Spleen (tissue), 7 donors: ENCODE results near the gene TSPAN8.

Experiments
- POLR2A ChIP-seq, 3 donors: fragments of 450-650 bp; IDR thresholded peaks; one replicate each; pipeline ENCODE4 v1.5.1; 2017; ENCODE audit warnings: antibody characterized with exemption in 3 of 3, mild to moderate bottlenecking in 1 of 3
- POLR2AphosphoS5 ChIP-seq, 3 donors: sonication (generic); formaldehyde crosslinking; IDR thresholded peaks; one replicate each; pipeline ENCODE4 v1.5.1; 2017; ENCODE audit warnings: antibody characterized with exemption in 3 of 3
- TF ChIP-seq, protein P1 (sequence below), 11 experiments: fragments of 200-600 bp in 7 of 11; fragments of 450-650 bp in 4 of 11; sonication (generic) in 4 of 11; IDR thresholded peaks in 8 of 11; conservative IDR thresholded peaks in 3 of 11; 1 replicate in 7 of 11; 2 replicates in 4 of 11; pipeline versions ENCODE4 v1.4.0 to v1.8.0; 2016 to 2021; ENCODE audit warnings: antibody characterized with exemption in 11 of 11, inconsistent platforms in 4 of 11, mild to moderate bottlenecking in 1 of 11
- donor health status: DM: no; HTN: no; CAD: no; lungs with moderate emphysema.
- donor health status: DM: no; HTN: no; CAD: no.
- donor health status: DM: no; HTN: no; CAD: no.

DNA sequence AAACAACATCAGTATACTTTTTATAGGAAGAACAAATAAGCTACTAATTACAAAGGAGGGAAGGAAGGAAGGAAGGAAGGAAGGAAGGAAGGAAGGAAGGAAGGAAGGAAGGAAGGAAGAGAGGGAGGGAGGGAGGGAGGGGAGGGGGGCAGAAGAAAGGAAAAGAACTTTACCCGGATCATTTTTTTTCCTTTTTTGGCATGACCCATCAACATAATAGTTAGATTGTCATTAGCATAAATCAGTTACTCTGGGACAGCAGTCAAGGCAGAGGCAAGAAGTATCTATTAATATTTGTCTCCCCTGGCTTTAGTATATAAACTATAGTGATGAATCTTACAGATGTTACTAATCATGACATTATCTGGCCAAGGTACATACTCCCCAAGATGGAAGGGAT lies 35.2 kb upstream of the TSPAN8 start:
- TF ChIP-seq, protein P1, sequence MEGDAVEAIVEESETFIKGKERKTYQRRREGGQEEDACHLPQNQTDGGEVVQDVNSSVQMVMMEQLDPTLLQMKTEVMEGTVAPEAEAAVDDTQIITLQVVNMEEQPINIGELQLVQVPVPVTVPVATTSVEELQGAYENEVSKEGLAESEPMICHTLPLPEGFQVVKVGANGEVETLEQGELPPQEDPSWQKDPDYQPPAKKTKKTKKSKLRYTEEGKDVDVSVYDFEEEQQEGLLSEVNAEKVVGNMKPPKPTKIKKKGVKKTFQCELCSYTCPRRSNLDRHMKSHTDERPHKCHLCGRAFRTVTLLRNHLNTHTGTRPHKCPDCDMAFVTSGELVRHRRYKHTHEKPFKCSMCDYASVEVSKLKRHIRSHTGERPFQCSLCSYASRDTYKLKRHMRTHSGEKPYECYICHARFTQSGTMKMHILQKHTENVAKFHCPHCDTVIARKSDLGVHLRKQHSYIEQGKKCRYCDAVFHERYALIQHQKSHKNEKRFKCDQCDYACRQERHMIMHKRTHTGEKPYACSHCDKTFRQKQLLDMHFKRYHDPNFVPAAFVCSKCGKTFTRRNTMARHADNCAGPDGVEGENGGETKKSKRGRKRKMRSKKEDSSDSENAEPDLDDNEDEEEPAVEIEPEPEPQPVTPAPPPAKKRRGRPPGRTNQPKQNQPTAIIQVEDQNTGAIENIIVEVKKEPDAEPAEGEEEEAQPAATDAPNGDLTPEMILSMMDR (IDR thresholded peaks at IDR 0.05 in 8 of 11, conservative IDR thresholded peaks at IDR 0.05 in 3 of 11): no peak
- TF ChIP-seq POLR2A (IDR thresholded peaks at IDR 0.05) (no peak), POLR2AphosphoS5 (IDR thresholded peaks at IDR 0.05) (no peak)
